ENCODE results near the gene CTIF.

The CTIF gene

DNA sequence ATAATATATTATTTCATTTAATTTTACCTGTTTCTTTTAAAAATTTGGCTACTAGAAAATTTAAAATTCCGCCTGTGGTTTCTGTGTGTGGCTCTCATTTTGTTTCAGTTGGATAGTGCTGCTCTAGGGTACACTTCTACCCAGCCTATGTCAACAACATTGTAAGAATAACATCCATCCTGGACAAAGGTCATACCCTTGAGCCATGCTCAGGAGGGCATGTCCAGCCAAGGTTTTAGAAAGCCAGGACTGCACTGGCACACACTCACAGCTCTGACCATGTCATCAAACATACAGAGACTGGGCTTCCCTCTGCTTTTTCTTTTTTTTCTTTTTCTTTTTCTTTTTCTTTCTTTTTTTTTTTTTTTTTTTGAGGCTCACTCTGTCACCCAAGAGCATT is 96.1 kb downstream of the CTIF start:
- TF ChIP-seq POLR2AphosphoS5 (IDR thresholded peaks at IDR 0.05; ENCODE audit: low read depth, low read length): no peak
- TF ChIP-seq POLR2A (IDR thresholded peaks at IDR 0.05; ENCODE audit: low read depth, low read length): no peak
- TF ChIP-seq TAF1 (IDR thresholded peaks at IDR 0.05; ENCODE audit: borderline replicate concordance, low read depth, low read length): no peak
- DNase-seq (ENCODE audit: insufficient read length) (no peak), FAIRE-seq (no peak)

DNA sequence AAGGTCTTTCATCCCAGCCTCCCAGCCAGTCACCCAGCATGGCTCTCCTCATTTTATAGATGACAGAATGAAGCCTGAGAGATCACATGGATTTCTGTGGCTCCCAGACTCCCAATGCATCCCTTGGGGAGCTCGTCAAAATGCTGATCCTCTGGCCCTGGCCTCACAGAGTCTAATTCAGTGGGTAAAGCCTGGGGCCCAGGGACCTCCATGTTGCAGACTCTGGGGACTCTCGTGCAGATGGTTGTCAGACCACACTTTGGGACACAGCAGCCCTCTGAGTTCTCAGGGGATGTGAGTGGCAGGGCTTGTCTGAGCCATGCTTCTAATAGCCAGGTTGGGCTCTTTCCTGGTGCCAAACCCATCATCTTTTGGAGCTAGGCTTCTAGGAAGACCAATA is 97.0 kb downstream of the CTIF start:
- no peak for FAIRE-seq
- TF ChIP-seq POLR2AphosphoS5 (IDR thresholded peaks at IDR 0.05; ENCODE audit: low read depth, low read length) (no peak), POLR2A (IDR thresholded peaks at IDR 0.05; ENCODE audit: low read depth, low read length) (no peak), TAF1 (IDR thresholded peaks at IDR 0.05; ENCODE audit: borderline replicate concordance, low read depth, low read length) (no peak)
- no peak for DNase-seq (ENCODE audit: insufficient read length)

DNA sequence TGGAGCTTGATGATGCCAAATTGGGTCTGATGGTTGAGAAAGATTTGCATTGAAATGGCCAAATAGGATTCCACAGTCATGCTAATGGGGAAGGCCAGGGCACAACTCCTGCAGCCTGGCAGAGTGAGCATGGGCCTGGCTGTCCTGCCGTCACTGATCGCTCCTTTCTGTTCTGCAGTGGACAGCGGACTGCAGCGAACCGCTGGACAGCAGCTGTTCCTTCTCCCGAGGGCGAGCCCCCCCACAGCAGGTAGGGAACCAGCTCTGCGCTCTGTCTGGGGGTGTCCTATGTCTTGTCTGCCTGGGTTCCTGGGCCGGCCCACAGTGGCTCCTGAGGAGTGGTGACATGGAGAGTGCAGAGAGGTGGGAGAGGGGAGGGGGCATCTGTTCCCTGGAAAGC is 97.6 kb downstream of the CTIF start:
- no peak for FAIRE-seq
- TF ChIP-seq POLR2AphosphoS5 (IDR thresholded peaks at IDR 0.05; ENCODE audit: low read depth, low read length) (no peak), TAF1 (IDR thresholded peaks at IDR 0.05; ENCODE audit: borderline replicate concordance, low read depth, low read length) (no peak), POLR2A (IDR thresholded peaks at IDR 0.05; ENCODE audit: low read depth, low read length) (no peak)
- no peak for DNase-seq (ENCODE audit: insufficient read length)

GRCh38 chr18:48637081-48637990 is 98.5 kb downstream of the CTIF start:
- FAIRE-seq: no peak
- TF ChIP-seq TAF1 (IDR thresholded peaks at IDR 0.05; ENCODE audit: borderline replicate concordance, low read depth, low read length) (no peak), POLR2AphosphoS5 (IDR thresholded peaks at IDR 0.05; ENCODE audit: low read depth, low read length) (no peak), POLR2A (IDR thresholded peaks at IDR 0.05; ENCODE audit: low read depth, low read length) (no peak)
- DNase-seq (ENCODE audit: insufficient read length): no peak

DNA sequence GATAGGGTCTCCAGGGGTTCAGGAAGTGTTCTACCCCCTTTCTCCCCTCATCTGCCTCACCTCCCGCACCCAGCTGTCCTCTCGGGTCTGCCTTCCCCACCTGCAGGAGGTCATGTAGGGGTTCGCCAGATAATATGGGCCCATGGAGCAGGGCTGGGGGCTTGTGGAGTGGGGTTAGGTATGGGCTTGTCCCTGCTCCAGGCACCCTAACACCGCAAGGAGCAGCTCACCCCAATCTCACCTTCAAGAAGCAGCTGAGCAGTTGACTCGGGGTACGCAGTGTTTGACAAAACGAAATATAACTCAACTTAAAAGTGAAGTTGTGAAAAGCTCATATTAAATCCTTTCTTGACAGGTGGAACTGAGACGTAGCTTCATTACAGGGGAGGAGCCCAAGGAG is 99.6 kb downstream of the CTIF start:
- TF ChIP-seq POLR2A (IDR thresholded peaks at IDR 0.05; ENCODE audit: low read depth, low read length): no peak
- no peak for TF ChIP-seq POLR2AphosphoS5 (IDR thresholded peaks at IDR 0.05; ENCODE audit: low read depth, low read length)
- TF ChIP-seq TAF1 (IDR thresholded peaks at IDR 0.05; ENCODE audit: borderline replicate concordance, low read depth, low read length): no peak
- DNase-seq (ENCODE audit: insufficient read length) (no peak), FAIRE-seq (no peak)

DNA sequence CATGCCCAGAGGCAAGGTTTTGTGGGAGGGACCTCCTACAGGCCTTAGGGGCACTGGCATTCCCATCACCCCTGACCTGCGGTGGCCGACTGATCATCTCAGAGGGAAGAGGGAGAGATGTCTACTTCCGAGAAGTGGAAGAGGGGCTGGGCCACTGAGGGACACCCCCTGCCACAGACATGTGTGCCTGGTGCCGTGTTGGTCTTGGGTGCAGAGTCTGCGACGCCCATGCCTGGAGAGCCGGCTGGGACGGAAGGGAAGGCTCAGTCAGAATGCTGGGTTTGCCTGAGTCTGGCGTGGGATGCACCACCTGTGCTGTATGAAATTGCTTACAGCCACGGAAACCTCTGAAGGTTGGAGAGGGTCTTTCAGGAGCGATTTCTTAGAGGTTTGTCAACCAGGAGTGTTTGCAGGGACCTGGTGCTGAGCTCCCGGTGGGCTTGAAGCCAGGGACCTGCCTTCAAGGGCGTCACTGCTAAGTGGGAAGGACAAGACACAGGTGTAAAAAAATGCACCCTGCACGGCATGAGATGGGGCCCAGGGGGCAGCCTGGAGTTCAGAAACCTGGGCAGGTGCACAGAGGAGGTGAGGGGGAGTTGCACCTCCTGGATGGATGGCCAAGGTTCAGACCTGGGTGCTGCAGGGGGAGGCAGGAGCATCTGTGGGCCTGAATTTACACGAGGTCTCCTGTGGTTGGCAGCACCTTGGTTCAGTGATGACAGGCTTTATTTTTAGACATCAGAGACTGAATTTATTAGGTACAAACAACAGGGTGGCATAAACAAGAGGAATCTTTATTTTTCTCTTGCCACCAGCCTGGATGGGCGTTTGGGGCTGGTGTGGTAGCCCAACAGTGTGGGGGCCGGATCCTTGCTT is 100.3 kb downstream of the CTIF start:
- TF ChIP-seq POLR2AphosphoS5 (IDR thresholded peaks at IDR 0.05; ENCODE audit: low read depth, low read length): no peak
- TF ChIP-seq POLR2A (IDR thresholded peaks at IDR 0.05; ENCODE audit: low read depth, low read length): no peak
- no peak for TF ChIP-seq TAF1 (IDR thresholded peaks at IDR 0.05; ENCODE audit: borderline replicate concordance, low read depth, low read length)
- no peak for DNase-seq (ENCODE audit: insufficient read length)
- FAIRE-seq: no peak

GRCh38 chr18:48639772-48640432 is 101.1 kb downstream of the CTIF start:
- TF ChIP-seq POLR2AphosphoS5 (IDR thresholded peaks at IDR 0.05; ENCODE audit: low read depth, low read length) (no peak), TAF1 (IDR thresholded peaks at IDR 0.05; ENCODE audit: borderline replicate concordance, low read depth, low read length) (no peak), POLR2A (IDR thresholded peaks at IDR 0.05; ENCODE audit: low read depth, low read length) (no peak)
- DNase-seq (ENCODE audit: insufficient read length): no peak

GRCh38 chr18:48640566-48641270 is 101.9 kb downstream of the CTIF start:
- TF ChIP-seq POLR2AphosphoS5 (IDR thresholded peaks at IDR 0.05; ENCODE audit: low read depth, low read length) (no peak), POLR2A (IDR thresholded peaks at IDR 0.05; ENCODE audit: low read depth, low read length) (no peak), TAF1 (IDR thresholded peaks at IDR 0.05; ENCODE audit: borderline replicate concordance, low read depth, low read length) (no peak)
- no peak for FAIRE-seq
- DNase-seq (ENCODE audit: insufficient read length): no peak

More at GRCh38 chr18:48639772-48640432, 101.1 kb downstream of the CTIF start:
- FAIRE-seq: no peak

- no peak for DNase-seq (ENCODE audit: insufficient read length)
- no peak for TF ChIP-seq POLR2AphosphoS5 (IDR thresholded peaks at IDR 0.05; ENCODE audit: low read depth, low read length)
- TF ChIP-seq POLR2A (IDR thresholded peaks at IDR 0.05; ENCODE audit: low read depth, low read length): no peak
- FAIRE-seq: no peak
Observed at GRCh38 chr18:48641981-48642380, 103.2 kb downstream of the CTIF start.

- TF ChIP-seq POLR2AphosphoS5 (IDR thresholded peaks at IDR 0.05; ENCODE audit: low read depth, low read length) (no peak), TAF1 (IDR thresholded peaks at IDR 0.05; ENCODE audit: borderline replicate concordance, low read depth, low read length) (no peak), POLR2A (IDR thresholded peaks at IDR 0.05; ENCODE audit: low read depth, low read length) (no peak)
- no peak for DNase-seq (ENCODE audit: insufficient read length)
Observed at GRCh38 chr18:48642503-48642902, 103.7 kb downstream of the CTIF start.

More at GRCh38 chr18:48642503-48642902, 103.7 kb downstream of the CTIF start:
- no peak for FAIRE-seq
